HCT116 (cell line): ENCODE data around the gene SLC16A10. TPM values are rescaled to one million over a fixed set of nuclear protein-coding genes. Genes with fewer than 3 reads are reported as not detected.

Source experiments
- ATAC-seq: fragments of 200-7000 bp; cut with Tn5 transposase; 2 replicates; pipeline ENCODE4 v1.9.1; 2020; ENCODE audit warnings: mild to moderate bottlenecking, moderate library complexity
- BruUV-seq: library from RNA; stranded (reverse); fragments of 400-500 nt; replicated peaks from 2 replicates; lab custom pipeline; 2021; lab: Mats Ljungman, UMichigan
- CTCF ChIA-PET: fragments of 300-600 bp; sonication (Branson Sonifier 250); formaldehyde crosslinking; loops from one replicate; lab custom pipeline; 2021; ENCODE audit warnings: antibody characterized with exemption; lab: Charles Lee
- POLR2A ChIA-PET: fragments of 300-600, 350-600 bp; sonication (Branson Sonifier 250); formaldehyde crosslinking; loops from one replicate; lab custom pipeline; 2021; ENCODE audit warnings: antibody characterized with exemption; lab: Charles Lee
- RAD21 ChIA-PET, 2 experiments: fragments of 300-600 bp; sonication (Branson Sonifier 250); formaldehyde crosslinking; loops; one replicate each; lab custom pipeline; 2023; ENCODE audit warnings: low total read pairs in 2 of 2; ENCODE audit not compliant: uncharacterized antibody in 2 of 2, unreplicated experiment in 2 of 2, low non-redundant PET in 1 of 2; lab: Charles Lee
- DNase-seq: peaks from one replicate; pipeline ENCODE4 v3.0.0-alpha.2; 2010; ENCODE audit warnings: low read depth, low spot score
- H2AFZ ChIP-seq: fragments of 200-600 bp; shearing (Covaris generic), sonication (generic); 2 replicates; pipeline ENCODE4 v1.6.1; 2017; ENCODE audit warnings: low read depth, mixed run types, mixed read lengths, antibody characterized with exemption, low read length; ENCODE audit not compliant: poor library complexity, severe bottlenecking
- H3K27ac ChIP-seq: 2 replicates; pipeline ENCODE4 v1.5.1; 2012; ENCODE audit warnings: low read depth, low read length
- H3K27me3 ChIP-seq: fragments of 200-600 bp; sonication (generic); 2 replicates; pipeline ENCODE4 v1.6.1; 2016; ENCODE audit warnings: mixed run types, low read length, mixed read lengths; ENCODE audit not compliant: insufficient read depth
- H3K36me3 ChIP-seq, 2 experiments: fragments of 200-500 bp in 1 of 2; fragments of 200-600 bp in 1 of 2; sonication (Bioruptor generic) in 1 of 2; sonication (generic) in 1 of 2; 2 replicates each; pipeline versions ENCODE4 v1.5.1 to v1.6.1; 2014 to 2016; ENCODE audit warnings: low read length in 2 of 2, inconsistent platforms in 1 of 2, mixed read lengths in 1 of 2, mixed run types in 1 of 2; ENCODE audit not compliant: insufficient read depth in 2 of 2, control insufficient read depth in 1 of 2
- H3K4me1 ChIP-seq, 2 experiments: fragments of 200-600 bp in 1 of 2; sonication (generic) in 1 of 2; 2 replicates each; pipeline versions ENCODE4 v1.5.1 to v1.6.1; 2012 to 2017; ENCODE audit warnings: low read length in 2 of 2, inconsistent platforms in 1 of 2, mild to moderate bottlenecking in 1 of 2, mixed read lengths in 1 of 2, mixed run types in 1 of 2, moderate library complexity in 1 of 2; ENCODE audit not compliant: insufficient read depth in 2 of 2, control insufficient read depth in 1 of 2
- H3K4me2 ChIP-seq: fragments of 200-600 bp; sonication (generic); 2 replicates; pipeline ENCODE4 v1.6.1; 2017; ENCODE audit warnings: mixed run types, low read length, mixed read lengths
- H3K4me3 ChIP-seq, 2 experiments: fragments of 200-600 bp in 1 of 2; sonication (generic) in 1 of 2; replicated peaks in 1 of 2; 2 replicates each; pipeline ENCODE4 v1.5.1; 2011 to 2016; ENCODE audit warnings: low read length in 2 of 2, control low read depth in 1 of 2, low read depth in 1 of 2, mild to moderate bottlenecking in 1 of 2, mixed read lengths in 1 of 2, mixed run types in 1 of 2
- H3K79me2 ChIP-seq: fragments of 200-600 bp; sonication (generic); 2 replicates; pipeline ENCODE4 v1.6.1; 2017; ENCODE audit warnings: mild to moderate bottlenecking, mixed run types, low read length, moderate library complexity, mixed read lengths; ENCODE audit not compliant: insufficient read depth
- H3K9ac ChIP-seq: fragments of 200-600 bp; sonication (generic); 2 replicates; pipeline ENCODE4 v1.6.1; 2016; ENCODE audit warnings: low read length, mixed read lengths
- H3K9me2 ChIP-seq: fragments of 200-600 bp; sonication (generic), shearing (Covaris generic); 2 replicates; pipeline ENCODE4 v1.6.1; 2017; ENCODE audit warnings: mixed run types, mild to moderate bottlenecking, moderate library complexity; ENCODE audit not compliant: insufficient read depth
- H3K9me3 ChIP-seq, 2 experiments: fragments of 200-500 bp in 1 of 2; fragments of 200-600 bp in 1 of 2; sonication (Bioruptor generic) in 1 of 2; sonication (generic) in 1 of 2; 2 replicates each; pipeline ENCODE4 v1.6.1; 2014 to 2017; ENCODE audit warnings: low read length in 2 of 2, mixed read lengths in 2 of 2, inconsistent platforms in 1 of 2, low read depth in 1 of 2, mild to moderate bottlenecking in 1 of 2, mixed run types in 1 of 2, moderate library complexity in 1 of 2; ENCODE audit not compliant: control insufficient read depth in 1 of 2, insufficient read depth in 1 of 2
- H4K20me1 ChIP-seq: fragments of 200-600 bp; sonication (generic), shearing (Covaris generic); 2 replicates; pipeline ENCODE4 v1.6.1; 2017; ENCODE audit warnings: mixed run types, mild to moderate bottlenecking, moderate library complexity; ENCODE audit not compliant: insufficient read depth
- ATF3 ChIP-seq: IDR thresholded peaks from 2 replicates; pipeline ENCODE4 v1.6.1; 2012
- CBX3 ChIP-seq: IDR thresholded peaks from 2 replicates; pipeline ENCODE4 v1.6.1; 2012; ENCODE audit warnings: low read depth
- CEBPB ChIP-seq: IDR thresholded peaks from 2 replicates; pipeline ENCODE4 v1.6.1; 2012; ENCODE audit warnings: low read depth
- CTCF ChIP-seq, 3 experiments: fragments of 200-600 bp in 1 of 3; sonication (generic) in 1 of 3; IDR thresholded peaks in 2 of 3; conservative IDR thresholded peaks in 1 of 3; 2 replicates each; pipeline ENCODE4 v1.5.1; 2012 to 2017; ENCODE audit warnings: low read depth in 2 of 3, low read length in 2 of 3, antibody characterized with exemption in 1 of 3, borderline replicate concordance in 1 of 3, control low read depth in 1 of 3, mild to moderate bottlenecking in 1 of 3, mixed read lengths in 1 of 3, mixed run types in 1 of 3, moderate library complexity in 1 of 3; ENCODE audit not compliant: insufficient read depth in 1 of 3
- EZH2 ChIP-seq: fragments of 200-600 bp; sonication (generic); IDR thresholded peaks from 2 replicates; pipeline ENCODE4 v1.6.1; 2017; ENCODE audit warnings: antibody characterized with exemption, mixed run types
- EZH2phosphoT487 ChIP-seq: fragments of 200-600 bp; IDR thresholded peaks from 2 replicates; pipeline ENCODE4 v1.6.1; 2018; ENCODE audit warnings: antibody characterized with exemption, borderline replicate concordance
- FOSL1 ChIP-seq: IDR thresholded peaks from 2 replicates; pipeline ENCODE4 v1.6.1; 2012; ENCODE audit warnings: low read depth
- POLR2A ChIP-seq: IDR thresholded peaks from 2 replicates; pipeline ENCODE4 v1.7.0; 2011; ENCODE audit warnings: borderline replicate concordance; ENCODE audit not compliant: insufficient read depth, insufficient read length; ENCODE audit errors: extremely low read depth
- POLR2AphosphoS5 ChIP-seq: IDR thresholded peaks from 2 replicates; pipeline ENCODE4 v1.6.1; 2011; ENCODE audit warnings: mild to moderate bottlenecking, low read depth, low read length, moderate library complexity
- RAD21 ChIP-seq: IDR thresholded peaks from 2 replicates; pipeline ENCODE4 v1.6.1; 2012; ENCODE audit warnings: low read depth, mild to moderate bottlenecking
- SIN3A ChIP-seq: IDR thresholded peaks from 2 replicates; pipeline ENCODE4 v1.6.1; 2012; ENCODE audit warnings: low read depth
- SP1 ChIP-seq: IDR thresholded peaks from 2 replicates; pipeline ENCODE4 v1.6.1; 2012; ENCODE audit warnings: low read depth
- TCF7L2 ChIP-seq: IDR thresholded peaks from 2 replicates; pipeline ENCODE4 v1.7.0; 2011; ENCODE audit warnings: borderline replicate concordance, inconsistent platforms; ENCODE audit not compliant: insufficient read depth, insufficient read length; ENCODE audit errors: extremely low read depth
- YY1 ChIP-seq: IDR thresholded peaks from 2 replicates; pipeline ENCODE4 v1.6.1; 2011; ENCODE audit warnings: low read length, low read depth, moderate library complexity, mild to moderate bottlenecking; ENCODE audit not compliant: insufficient replicate concordance; ENCODE audit errors: extremely low read depth
- ZBTB33 ChIP-seq: IDR thresholded peaks from 2 replicates; pipeline ENCODE4 v1.6.1; 2011; ENCODE audit warnings: mild to moderate bottlenecking, low read length, moderate library complexity; ENCODE audit not compliant: insufficient replicate concordance; ENCODE audit errors: extremely low read depth
- ZFX ChIP-seq: fragments of 450-650 bp; IDR thresholded peaks from 2 replicates; pipeline ENCODE4 v1.6.1; 2017
- ZNF274 ChIP-seq: fragments of 200-500 bp; sonication (Bioruptor generic); IDR thresholded peaks from 2 replicates; pipeline ENCODE4 v1.6.1; 2014; ENCODE audit warnings: mild to moderate bottlenecking, low read depth, low read length, inconsistent platforms
- intact Hi-C: fragments of 100-400 bp; cut with micrococcal nuclease; formaldehyde crosslinking; loops from 2 replicates; pipeline ENCODE4 v1.10.0; 2022
- total RNA-seq: library from RNA; stranded (reverse); gene quantifications from one replicate; pipeline ENCODE4 v1.2.1, GENCODE V29; 2021; ENCODE audit not compliant: unreplicated experiment
- TF ChIP-seq, protein P1 (sequence below): IDR thresholded peaks from 2 replicates; pipeline ENCODE4 v1.6.1; 2012
- TF ChIP-seq, protein P2 (sequence below): IDR thresholded peaks from 2 replicates; pipeline ENCODE4 v1.6.1; 2012; ENCODE audit warnings: low read depth

SLC16A10 gene
- total RNA-seq, 1 experiment from 2014 or later: 8.3 TPM

DNA sequence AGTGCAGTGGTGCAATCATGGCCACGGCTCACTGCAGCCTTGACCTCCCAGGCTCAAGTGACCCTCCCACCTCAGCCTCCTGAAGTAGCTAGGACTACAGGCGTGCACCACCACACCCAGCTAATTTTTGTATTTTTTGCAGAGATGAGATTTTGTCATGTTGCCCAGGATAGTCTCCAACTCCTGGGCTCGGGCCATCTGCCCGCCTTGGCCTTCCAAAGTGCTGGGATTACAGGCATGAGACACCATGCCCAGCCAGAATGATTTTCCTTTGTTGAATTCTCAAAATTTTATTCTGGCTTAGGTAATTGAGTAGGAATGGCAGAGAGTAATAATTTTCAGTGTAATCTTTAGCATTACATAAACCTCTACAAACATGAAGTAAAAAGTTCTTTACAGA is 37.1 kb downstream of the SLC16A10 start:
- RAD21 ChIA-PET: no interaction called here
- no peak for DNase-seq

More for the DNA sequence above, 37.1 kb downstream of the SLC16A10 start:
- ChIA-PET POLR2A (no interaction called here), CTCF (no interaction called here)
- H2AFZ ChIP-seq: no peak overlapping the region
- H3K4me1 ChIP-seq: no peaks in the 10 kb centered on the region
- intact Hi-C loops: no loop called here
- ATAC-seq: no peak
- H3K79me2 ChIP-seq: no peaks in the 10 kb centered on the region
- H3K4me3 ChIP-seq: no peak overlapping the region
- no peak overlapping the region for H3K4me2 ChIP-seq
- no peaks in the 10 kb centered on the region for H3K9me2 ChIP-seq
- no peak overlapping the region for H3K27ac ChIP-seq
- no peaks in the 10 kb centered on the region for H3K36me3 ChIP-seq
- no peaks in the 10 kb centered on the region for H4K20me1 ChIP-seq
- BruUV-seq: no TSS peak
- TF ChIP-seq RAD21: no peak
- no peak for TF ChIP-seq CTCF (IDR thresholded peaks at IDR 0.05 in 2 of 3, conservative IDR thresholded peaks at IDR 0.05 in 1 of 3; ENCODE audit: borderline replicate concordance in 1 of 3, insufficient read depth in 1 of 3, low read depth in 2 of 3, low read length in 2 of 3)
- TF ChIP-seq SIN3A: no peak
- TF ChIP-seq, protein P1, sequence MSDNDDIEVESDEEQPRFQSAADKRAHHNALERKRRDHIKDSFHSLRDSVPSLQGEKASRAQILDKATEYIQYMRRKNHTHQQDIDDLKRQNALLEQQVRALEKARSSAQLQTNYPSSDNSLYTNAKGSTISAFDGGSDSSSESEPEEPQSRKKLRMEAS: no peak
- TF ChIP-seq POLR2A: no peak
- TF ChIP-seq POLR2AphosphoS5: no peak
- TF ChIP-seq ATF3: no peak
- no peak for TF ChIP-seq EZH2phosphoT487
- TF ChIP-seq EZH2: no peak
- TF ChIP-seq FOSL1: no peak
- no peak for TF ChIP-seq ZBTB33
- no peak for TF ChIP-seq CBX3
- TF ChIP-seq YY1: no peak
- TF ChIP-seq TCF7L2: no peak
- TF ChIP-seq ZFX: no peak
- TF ChIP-seq CEBPB: no peak
- no peak for TF ChIP-seq ZNF274
- TF ChIP-seq SP1: no peak
- TF ChIP-seq, protein P2, sequence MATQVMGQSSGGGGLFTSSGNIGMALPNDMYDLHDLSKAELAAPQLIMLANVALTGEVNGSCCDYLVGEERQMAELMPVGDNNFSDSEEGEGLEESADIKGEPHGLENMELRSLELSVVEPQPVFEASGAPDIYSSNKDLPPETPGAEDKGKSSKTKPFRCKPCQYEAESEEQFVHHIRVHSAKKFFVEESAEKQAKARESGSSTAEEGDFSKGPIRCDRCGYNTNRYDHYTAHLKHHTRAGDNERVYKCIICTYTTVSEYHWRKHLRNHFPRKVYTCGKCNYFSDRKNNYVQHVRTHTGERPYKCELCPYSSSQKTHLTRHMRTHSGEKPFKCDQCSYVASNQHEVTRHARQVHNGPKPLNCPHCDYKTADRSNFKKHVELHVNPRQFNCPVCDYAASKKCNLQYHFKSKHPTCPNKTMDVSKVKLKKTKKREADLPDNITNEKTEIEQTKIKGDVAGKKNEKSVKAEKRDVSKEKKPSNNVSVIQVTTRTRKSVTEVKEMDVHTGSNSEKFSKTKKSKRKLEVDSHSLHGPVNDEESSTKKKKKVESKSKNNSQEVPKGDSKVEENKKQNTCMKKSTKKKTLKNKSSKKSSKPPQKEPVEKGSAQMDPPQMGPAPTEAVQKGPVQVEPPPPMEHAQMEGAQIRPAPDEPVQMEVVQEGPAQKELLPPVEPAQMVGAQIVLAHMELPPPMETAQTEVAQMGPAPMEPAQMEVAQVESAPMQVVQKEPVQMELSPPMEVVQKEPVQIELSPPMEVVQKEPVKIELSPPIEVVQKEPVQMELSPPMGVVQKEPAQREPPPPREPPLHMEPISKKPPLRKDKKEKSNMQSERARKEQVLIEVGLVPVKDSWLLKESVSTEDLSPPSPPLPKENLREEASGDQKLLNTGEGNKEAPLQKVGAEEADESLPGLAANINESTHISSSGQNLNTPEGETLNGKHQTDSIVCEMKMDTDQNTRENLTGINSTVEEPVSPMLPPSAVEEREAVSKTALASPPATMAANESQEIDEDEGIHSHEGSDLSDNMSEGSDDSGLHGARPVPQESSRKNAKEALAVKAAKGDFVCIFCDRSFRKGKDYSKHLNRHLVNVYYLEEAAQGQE: no peak
- no peak overlapping the region for H3K9ac ChIP-seq
- no peaks in the 10 kb centered on the region for H3K27me3 ChIP-seq
- H3K9me3 ChIP-seq: no peaks in the 10 kb centered on the region
